Measurements from ENCODE around the gene FFAR3. TPM values are rescaled to one million over a fixed set of nuclear protein-coding genes. Genes with fewer than 3 reads are reported as not detected.

Gene FFAR3
- total and polyA plus RNA-seq, 4 donors = 0.33 TPM; not detected in 3

DNA sequence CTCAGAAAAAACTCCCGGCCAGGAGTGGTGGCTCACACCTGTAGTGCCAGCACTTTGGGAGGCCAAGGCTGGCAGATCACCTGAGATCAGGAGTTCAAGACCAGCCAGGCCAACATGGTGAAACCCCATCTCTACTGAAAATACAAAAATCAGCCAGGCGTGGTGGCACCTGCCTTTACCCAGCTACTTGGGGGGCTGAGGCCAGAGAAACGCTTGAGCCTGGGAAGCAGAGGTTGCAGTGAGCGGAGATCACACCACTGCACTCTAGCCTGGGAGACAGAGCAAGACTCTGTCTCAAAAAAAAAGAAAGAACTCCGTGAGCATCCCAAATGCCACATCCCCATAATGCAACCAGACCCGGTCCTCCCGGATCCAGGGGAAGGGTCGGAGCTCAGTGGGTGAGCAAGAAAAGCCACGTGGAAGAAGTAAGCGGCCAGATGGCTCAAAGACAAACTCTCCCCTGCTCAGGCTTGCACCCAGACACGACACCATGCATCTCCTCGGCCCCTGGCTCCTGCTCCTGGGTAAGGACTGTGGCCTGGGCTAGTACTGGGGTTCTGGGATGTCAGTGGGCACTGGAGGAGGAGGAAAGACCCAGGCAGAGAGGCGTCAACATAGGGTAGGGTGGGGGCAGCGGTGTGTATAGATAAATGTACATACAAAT is 26.6 kb upstream of the FFAR3 start:
- no peaks in the 10 kb centered on the region for H3K9me3 ChIP-seq (ENCODE audit: control insufficient read depth in 4 of 4, low read length in 3 of 4)
- 94% methylated on average over 14 of the region's 14 CpGs for WGBS
- H3K36me3 ChIP-seq (ENCODE audit: control insufficient read depth in 4 of 4, insufficient read depth in 3 of 4, low read depth in 1 of 4, low read length in 3 of 4) = no peaks in the 10 kb centered on the region
- no peak overlapping the region for H3K9ac ChIP-seq (ENCODE audit: low read depth in 1 of 2, low read length in 2 of 2)
- H3K27ac ChIP-seq (ENCODE audit: low read depth in 1 of 2, low read length in 2 of 2) = no peak overlapping the region
- DNase-seq (ENCODE audit: low spot score) = no peak
- no peak overlapping the region for H3K4me3 ChIP-seq (ENCODE audit: low read depth in 1 of 3, low read length in 3 of 3)
- no peaks in the 10 kb centered on the region for H3K27me3 ChIP-seq (ENCODE audit: control insufficient read depth in 4 of 4, insufficient read depth in 4 of 4, low read length in 3 of 4)
- no peak for TF ChIP-seq ZBTB33 (IDR thresholded peaks at IDR 0.05)
- TF ChIP-seq FOXA1 (IDR thresholded peaks at IDR 0.05) = no peak
- TF ChIP-seq, protein P1, sequence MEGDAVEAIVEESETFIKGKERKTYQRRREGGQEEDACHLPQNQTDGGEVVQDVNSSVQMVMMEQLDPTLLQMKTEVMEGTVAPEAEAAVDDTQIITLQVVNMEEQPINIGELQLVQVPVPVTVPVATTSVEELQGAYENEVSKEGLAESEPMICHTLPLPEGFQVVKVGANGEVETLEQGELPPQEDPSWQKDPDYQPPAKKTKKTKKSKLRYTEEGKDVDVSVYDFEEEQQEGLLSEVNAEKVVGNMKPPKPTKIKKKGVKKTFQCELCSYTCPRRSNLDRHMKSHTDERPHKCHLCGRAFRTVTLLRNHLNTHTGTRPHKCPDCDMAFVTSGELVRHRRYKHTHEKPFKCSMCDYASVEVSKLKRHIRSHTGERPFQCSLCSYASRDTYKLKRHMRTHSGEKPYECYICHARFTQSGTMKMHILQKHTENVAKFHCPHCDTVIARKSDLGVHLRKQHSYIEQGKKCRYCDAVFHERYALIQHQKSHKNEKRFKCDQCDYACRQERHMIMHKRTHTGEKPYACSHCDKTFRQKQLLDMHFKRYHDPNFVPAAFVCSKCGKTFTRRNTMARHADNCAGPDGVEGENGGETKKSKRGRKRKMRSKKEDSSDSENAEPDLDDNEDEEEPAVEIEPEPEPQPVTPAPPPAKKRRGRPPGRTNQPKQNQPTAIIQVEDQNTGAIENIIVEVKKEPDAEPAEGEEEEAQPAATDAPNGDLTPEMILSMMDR (IDR thresholded peaks at IDR 0.05; ENCODE audit: low read depth, low read length, missing input control) = no peak
- TF ChIP-seq HNF4G (IDR thresholded peaks at IDR 0.05) = no peak
- no peak for TF ChIP-seq YY1 (IDR thresholded peaks at IDR 0.05)
- TF ChIP-seq EGR1 (IDR thresholded peaks at IDR 0.05; ENCODE audit: low read depth in 2 of 2) = no peak
- TF ChIP-seq FOXA2 (IDR thresholded peaks at IDR 0.05) = no peak
- TF ChIP-seq NR2F2 (IDR thresholded peaks at IDR 0.05) = no peak
- TF ChIP-seq HNF4A (conservative IDR thresholded peaks at IDR 0.05) = no peak
- TF ChIP-seq GABPA (IDR thresholded peaks at IDR 0.05 in 1 of 2, conservative IDR thresholded peaks at IDR 0.05 in 1 of 2) = no peak
- TF ChIP-seq, protein P2, sequence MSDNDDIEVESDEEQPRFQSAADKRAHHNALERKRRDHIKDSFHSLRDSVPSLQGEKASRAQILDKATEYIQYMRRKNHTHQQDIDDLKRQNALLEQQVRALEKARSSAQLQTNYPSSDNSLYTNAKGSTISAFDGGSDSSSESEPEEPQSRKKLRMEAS (IDR thresholded peaks at IDR 0.05) = no peak
- TF ChIP-seq RAD21 (IDR thresholded peaks at IDR 0.05) = no peak
- TF ChIP-seq, protein P3, sequence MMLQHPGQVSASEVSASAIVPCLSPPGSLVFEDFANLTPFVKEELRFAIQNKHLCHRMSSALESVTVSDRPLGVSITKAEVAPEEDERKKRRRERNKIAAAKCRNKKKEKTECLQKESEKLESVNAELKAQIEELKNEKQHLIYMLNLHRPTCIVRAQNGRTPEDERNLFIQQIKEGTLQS (IDR thresholded peaks at IDR 0.05) = no peak
- no peaks in the 10 kb centered on the region for H3K4me1 ChIP-seq (ENCODE audit: control insufficient read depth in 4 of 4, insufficient read depth in 4 of 4, low read length in 3 of 4)

GRCh38 chr19:35332817-35333216 is 25.4 kb upstream of the FFAR3 start:
- H3K4me3 ChIP-seq (ENCODE audit: low read depth in 1 of 3, low read length in 3 of 3) = no peak overlapping the region
- no peak overlapping the region for H3K9ac ChIP-seq (ENCODE audit: low read depth in 1 of 2, low read length in 2 of 2)
- H3K9me3 ChIP-seq (ENCODE audit: control insufficient read depth in 4 of 4, low read length in 3 of 4) = no peaks in the 10 kb centered on the region
- no peak for TF ChIP-seq ZBTB33 (IDR thresholded peaks at IDR 0.05)
- TF ChIP-seq, protein P3 (IDR thresholded peaks at IDR 0.05) = no peak
- no peak for TF ChIP-seq YY1 (IDR thresholded peaks at IDR 0.05)
- no peak for TF ChIP-seq NR2F2 (IDR thresholded peaks at IDR 0.05)
- no peak for TF ChIP-seq FOXA1 (IDR thresholded peaks at IDR 0.05)
- TF ChIP-seq EGR1 (IDR thresholded peaks at IDR 0.05; ENCODE audit: low read depth in 2 of 2) = no peak
- no peak for TF ChIP-seq HNF4A (conservative IDR thresholded peaks at IDR 0.05)
- no peak for TF ChIP-seq RAD21 (IDR thresholded peaks at IDR 0.05)
- no peak for TF ChIP-seq SP1 (IDR thresholded peaks at IDR 0.05)
- TF ChIP-seq RXRA (IDR thresholded peaks at IDR 0.05) = no peak
- TF ChIP-seq FOXA2 (IDR thresholded peaks at IDR 0.05) = no peak
- no peak for TF ChIP-seq GABPA (IDR thresholded peaks at IDR 0.05 in 1 of 2, conservative IDR thresholded peaks at IDR 0.05 in 1 of 2)
- TF ChIP-seq, protein P4, sequence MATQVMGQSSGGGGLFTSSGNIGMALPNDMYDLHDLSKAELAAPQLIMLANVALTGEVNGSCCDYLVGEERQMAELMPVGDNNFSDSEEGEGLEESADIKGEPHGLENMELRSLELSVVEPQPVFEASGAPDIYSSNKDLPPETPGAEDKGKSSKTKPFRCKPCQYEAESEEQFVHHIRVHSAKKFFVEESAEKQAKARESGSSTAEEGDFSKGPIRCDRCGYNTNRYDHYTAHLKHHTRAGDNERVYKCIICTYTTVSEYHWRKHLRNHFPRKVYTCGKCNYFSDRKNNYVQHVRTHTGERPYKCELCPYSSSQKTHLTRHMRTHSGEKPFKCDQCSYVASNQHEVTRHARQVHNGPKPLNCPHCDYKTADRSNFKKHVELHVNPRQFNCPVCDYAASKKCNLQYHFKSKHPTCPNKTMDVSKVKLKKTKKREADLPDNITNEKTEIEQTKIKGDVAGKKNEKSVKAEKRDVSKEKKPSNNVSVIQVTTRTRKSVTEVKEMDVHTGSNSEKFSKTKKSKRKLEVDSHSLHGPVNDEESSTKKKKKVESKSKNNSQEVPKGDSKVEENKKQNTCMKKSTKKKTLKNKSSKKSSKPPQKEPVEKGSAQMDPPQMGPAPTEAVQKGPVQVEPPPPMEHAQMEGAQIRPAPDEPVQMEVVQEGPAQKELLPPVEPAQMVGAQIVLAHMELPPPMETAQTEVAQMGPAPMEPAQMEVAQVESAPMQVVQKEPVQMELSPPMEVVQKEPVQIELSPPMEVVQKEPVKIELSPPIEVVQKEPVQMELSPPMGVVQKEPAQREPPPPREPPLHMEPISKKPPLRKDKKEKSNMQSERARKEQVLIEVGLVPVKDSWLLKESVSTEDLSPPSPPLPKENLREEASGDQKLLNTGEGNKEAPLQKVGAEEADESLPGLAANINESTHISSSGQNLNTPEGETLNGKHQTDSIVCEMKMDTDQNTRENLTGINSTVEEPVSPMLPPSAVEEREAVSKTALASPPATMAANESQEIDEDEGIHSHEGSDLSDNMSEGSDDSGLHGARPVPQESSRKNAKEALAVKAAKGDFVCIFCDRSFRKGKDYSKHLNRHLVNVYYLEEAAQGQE (IDR thresholded peaks at IDR 0.05) = no peak
- TF ChIP-seq, protein P2 (IDR thresholded peaks at IDR 0.05) = no peak
- no peak for TF ChIP-seq HNF4G (IDR thresholded peaks at IDR 0.05)
- no peak for TF ChIP-seq TAF1 (conservative IDR thresholded peaks at IDR 0.05)
- no peak for TF ChIP-seq JUND (IDR thresholded peaks at IDR 0.05)
- no peaks in the 10 kb centered on the region for H3K27me3 ChIP-seq (ENCODE audit: control insufficient read depth in 4 of 4, insufficient read depth in 4 of 4, low read length in 3 of 4)
- 83% methylated on average over 12 of the region's 12 CpGs for WGBS
- no peaks in the 10 kb centered on the region for H3K4me1 ChIP-seq (ENCODE audit: control insufficient read depth in 4 of 4, insufficient read depth in 4 of 4, low read length in 3 of 4)
- H3K36me3 ChIP-seq (ENCODE audit: control insufficient read depth in 4 of 4, insufficient read depth in 3 of 4, low read depth in 1 of 4, low read length in 3 of 4) = no peaks in the 10 kb centered on the region
- no peak for DNase-seq (ENCODE audit: low spot score)
- no peak overlapping the region for H3K27ac ChIP-seq (ENCODE audit: low read depth in 1 of 2, low read length in 2 of 2)
